Measurements from ENCODE around the gene SLC17A9.
A peak's percentile ranks its signal among the peaks of the same experiment; 100 is the strongest.

Gene SLC17A9

DNA sequence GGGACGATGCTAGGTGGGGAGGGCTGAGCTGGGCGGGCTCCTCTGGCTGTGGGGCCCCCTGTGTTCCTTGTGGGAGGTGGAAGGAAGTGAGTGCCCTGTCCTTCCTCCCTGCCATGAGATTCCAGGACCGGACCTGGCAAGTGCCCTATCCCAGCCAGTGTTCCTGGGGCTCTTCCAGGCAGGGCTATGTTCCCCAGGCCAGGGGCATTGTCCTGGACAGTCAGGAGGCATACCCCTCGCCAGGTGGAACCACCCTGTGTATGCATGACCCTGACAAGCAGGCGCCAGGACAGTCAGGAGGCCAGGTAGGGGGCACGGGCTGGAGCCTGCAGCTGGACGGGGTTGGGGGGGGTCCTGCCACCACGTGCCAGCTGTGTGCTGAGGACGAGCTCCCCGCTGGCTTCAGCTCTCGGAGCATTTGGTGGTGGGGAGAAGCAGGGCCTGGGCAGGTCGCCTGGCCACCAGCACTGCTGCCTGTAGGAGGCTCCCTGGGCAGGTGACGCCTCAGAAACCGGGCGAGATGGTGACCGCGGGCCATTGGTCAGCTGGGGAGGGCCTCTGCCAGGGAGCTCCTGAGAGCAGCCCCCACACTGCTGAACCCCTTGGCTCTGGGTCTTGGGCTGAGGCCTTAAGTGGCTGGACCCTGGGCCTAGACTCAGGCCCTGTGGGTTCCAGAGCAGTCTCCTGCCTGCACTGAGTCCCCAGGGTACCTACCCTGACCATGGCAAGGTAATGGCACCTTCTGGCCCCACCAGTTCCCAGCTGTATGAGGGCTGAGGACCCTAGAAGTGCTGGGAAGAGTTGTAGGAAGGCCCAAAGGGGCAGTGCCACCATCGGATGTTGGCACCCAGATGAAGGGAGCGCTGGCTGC, 694 bp downstream of the SLC17A9 start:
- DNase-seq (ENCODE audit: low read depth), result no peak
- TF ChIP-seq, protein P1, sequence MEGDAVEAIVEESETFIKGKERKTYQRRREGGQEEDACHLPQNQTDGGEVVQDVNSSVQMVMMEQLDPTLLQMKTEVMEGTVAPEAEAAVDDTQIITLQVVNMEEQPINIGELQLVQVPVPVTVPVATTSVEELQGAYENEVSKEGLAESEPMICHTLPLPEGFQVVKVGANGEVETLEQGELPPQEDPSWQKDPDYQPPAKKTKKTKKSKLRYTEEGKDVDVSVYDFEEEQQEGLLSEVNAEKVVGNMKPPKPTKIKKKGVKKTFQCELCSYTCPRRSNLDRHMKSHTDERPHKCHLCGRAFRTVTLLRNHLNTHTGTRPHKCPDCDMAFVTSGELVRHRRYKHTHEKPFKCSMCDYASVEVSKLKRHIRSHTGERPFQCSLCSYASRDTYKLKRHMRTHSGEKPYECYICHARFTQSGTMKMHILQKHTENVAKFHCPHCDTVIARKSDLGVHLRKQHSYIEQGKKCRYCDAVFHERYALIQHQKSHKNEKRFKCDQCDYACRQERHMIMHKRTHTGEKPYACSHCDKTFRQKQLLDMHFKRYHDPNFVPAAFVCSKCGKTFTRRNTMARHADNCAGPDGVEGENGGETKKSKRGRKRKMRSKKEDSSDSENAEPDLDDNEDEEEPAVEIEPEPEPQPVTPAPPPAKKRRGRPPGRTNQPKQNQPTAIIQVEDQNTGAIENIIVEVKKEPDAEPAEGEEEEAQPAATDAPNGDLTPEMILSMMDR (IDR thresholded peaks at IDR 0.05; ENCODE audit: low read depth, low read length, missing control alignments), result peak; percentile 8
- H3K4me3 ChIP-seq (ENCODE audit: low read depth, low read length), result peak overlapping the region; percentile 94

DNA sequence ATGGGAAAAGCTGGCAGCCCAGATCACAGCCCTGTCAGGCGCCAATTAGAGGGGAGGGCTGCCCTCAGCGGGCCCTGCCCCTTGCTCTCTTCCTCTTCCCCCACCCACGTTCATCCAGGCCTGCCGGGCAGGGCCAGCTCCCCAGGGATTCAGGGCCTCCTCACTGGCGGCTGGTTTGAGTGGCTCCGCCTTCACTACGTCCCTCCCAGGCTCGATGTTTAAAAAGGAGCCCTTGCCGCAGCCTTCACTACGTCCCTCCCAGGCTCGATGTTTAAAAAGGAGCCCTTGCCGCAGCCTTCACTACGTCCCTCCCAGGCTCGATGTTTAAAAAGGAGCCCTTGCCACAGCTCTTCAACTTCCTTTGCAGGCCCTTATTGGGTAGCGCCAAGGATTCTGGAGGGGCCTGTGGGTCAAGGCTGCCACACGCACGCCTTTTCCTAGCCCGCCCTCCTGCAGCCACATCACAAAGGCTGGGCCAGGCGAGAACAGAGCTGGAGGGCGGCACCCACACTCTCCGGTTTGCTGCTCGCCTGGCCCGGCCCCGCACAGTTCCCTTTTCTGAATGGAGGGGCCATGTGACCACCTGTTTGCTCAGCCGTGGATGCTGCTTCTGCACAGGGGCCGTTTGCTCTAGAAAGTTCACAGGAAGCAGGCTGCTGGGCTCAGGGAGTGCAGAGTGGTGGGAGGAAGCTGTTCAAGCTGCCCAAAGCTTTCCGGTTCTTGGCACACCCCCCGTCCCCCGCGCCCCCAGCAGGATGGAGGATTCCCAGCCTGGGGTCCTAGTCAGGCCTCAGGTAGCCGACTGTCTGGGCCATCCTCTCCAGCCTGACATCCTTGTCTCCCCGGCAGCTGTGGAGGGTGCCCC, 1.6 kb downstream of the SLC17A9 start:
- TF ChIP-seq, protein P1 (IDR thresholded peaks at IDR 0.05; ENCODE audit: low read depth, low read length, missing control alignments), result no peak
- DNase-seq (ENCODE audit: low read depth), result peak; percentile 76
- H3K4me3 ChIP-seq (ENCODE audit: low read depth, low read length), result peak overlapping the region; percentile 94

DNA sequence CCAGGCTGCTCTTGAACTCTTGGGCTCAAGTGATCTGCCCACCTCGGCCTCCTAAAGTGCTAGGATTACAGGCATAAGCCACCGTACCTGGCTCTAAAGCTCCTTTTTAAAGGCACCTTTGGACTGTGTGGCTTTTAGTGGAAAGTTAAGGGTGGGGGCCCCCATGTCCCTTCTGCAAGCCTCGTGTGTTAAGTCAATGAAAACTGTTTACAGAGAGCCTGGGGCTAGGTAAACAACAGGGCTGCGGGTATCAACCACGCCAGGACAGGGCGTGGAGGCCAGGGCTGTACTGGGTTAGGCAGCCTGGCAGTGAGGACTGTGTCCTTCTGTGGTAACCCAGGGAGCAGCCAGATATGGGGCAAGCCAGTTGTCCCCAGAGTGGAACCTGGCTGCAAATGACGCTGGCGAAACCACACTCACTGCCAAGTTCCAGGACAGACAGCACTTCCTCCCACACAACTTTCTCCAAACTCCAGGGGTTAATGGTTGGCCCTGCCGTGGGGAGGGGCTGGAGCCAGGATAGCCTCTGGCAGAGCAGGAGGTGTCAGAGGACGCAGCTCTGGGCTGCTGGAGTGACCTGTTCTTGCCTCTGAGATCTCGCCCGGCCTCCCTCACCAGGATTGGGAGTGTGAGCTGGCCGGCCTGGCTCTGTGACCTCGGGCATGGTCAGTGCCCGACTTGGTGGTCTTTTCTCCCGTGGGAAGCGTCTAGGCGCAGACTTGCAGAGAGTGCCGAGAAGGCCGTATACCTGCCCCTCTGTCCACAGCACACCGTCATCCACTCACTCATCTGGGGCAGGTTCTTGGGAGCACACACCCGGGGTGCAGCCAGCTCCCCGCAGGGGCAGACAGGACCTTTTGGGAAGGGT, 3.2 kb downstream of the SLC17A9 start:
- no peak for DNase-seq (ENCODE audit: low read depth)
- H3K4me3 ChIP-seq (ENCODE audit: low read depth, low read length), result no peak overlapping the region
- TF ChIP-seq, protein P1 (IDR thresholded peaks at IDR 0.05; ENCODE audit: low read depth, low read length, missing control alignments), result no peak

DNA sequence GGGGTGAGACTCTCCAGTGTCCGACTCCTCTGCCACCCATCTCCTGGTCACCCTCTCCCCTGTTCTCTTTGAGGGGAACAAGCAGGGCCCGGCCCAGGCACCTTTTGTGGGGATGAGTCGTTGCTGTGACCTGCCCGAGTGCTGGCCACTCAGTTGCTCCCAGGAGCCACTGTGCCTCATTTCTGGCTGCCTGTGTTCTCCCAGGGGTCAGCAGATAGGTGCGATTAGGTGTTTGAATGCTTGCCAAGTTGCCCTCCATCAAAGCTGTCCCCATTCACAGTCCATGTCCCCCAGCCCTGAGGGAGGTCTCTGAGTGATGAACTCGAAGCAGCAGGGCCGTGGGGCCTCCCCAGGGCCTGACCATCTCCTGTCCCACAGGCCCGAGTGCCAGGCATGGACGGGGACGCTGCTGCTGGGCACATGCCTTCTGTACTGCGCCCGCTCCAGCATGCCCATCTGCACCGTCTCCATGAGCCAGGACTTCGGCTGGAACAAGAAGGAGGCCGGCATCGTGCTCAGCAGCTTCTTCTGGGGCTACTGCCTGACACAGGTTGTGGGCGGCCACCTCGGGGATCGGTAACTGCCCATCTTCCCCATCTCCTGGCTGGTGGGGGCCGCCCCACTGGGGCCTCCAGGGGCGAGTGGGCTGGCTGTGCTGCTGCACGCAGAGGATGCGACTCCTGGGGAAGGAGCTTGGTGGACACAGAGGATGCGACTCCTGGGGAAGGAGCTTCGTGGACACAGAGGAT, 4.1 kb downstream of the SLC17A9 start:
- no peak overlapping the region for H3K4me3 ChIP-seq (ENCODE audit: low read depth, low read length)
- DNase-seq (ENCODE audit: low read depth), result no peak
- TF ChIP-seq, protein P1 (IDR thresholded peaks at IDR 0.05; ENCODE audit: low read depth, low read length, missing control alignments), result no peak

DNA sequence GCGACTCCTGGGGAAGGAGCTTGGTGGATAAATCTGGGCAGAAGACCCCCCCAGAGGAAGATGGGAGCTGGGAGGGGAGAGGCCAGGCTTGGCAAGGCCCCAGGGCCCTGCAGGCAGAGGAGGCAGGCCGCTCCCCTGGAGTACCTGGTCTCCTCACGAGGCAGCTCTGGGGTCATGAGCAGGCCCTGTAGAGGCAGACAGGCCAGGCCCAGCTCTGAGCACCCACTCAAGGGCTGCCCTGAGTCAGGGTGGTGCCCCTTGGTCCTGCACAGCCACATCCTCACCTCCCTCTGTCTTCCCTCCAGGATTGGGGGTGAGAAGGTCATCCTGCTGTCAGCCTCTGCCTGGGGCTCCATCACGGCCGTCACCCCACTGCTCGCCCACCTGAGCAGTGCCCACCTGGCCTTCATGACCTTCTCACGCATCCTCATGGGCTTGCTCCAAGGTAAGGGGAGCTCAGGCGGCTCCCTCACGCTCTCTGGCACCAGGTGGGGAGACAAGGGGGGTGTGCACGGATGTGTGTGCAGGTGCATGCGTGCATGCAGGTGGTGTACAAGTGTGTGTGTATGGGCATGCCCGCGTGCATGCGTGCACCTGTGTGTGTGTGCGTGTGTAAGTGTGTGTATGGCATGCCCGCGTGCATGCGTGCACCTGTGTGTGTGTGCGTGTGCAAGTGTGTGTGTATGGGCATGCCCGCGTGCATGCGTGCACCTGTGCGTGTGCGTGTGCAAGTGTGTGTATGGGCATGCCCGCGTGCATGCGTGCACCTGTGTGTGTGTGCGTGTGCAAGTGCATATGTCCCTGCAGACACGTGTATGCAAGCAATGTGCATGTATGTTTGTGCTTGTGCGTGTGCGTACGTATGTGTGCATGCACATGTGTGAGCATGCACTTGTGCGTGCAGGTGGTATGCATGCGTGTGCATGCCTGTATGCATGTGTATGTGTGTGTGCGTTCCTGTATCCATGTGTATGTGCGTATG, 4.9 kb downstream of the SLC17A9 start:
- DNase-seq (ENCODE audit: low read depth), result no peak
- no peak overlapping the region for H3K4me3 ChIP-seq (ENCODE audit: low read depth, low read length)
- TF ChIP-seq, protein P1 (IDR thresholded peaks at IDR 0.05; ENCODE audit: low read depth, low read length, missing control alignments), result no peak
